ENCODE results near the gene TMEM120A.

The TMEM120A gene

DNA sequence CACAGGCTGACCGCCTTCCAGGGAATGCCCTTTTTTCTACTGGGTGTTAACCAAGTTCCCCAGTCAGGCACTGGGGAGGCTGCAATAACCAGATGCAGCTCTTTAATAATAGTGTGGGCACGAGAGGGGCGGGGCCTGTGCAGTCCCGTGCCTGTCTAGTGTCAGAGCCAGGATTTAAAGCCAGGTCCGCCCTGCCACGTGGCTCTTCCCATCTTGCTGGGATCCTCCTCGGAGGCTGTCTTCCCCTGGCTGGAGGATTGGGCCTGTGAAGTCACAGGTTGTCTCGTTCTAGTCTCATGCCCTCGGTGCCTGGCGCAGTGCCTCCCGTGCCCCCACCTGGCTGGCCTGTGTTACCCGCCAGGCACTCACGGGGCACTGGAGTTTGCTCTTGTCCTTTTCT is 25.2 kb downstream of the TMEM120A start:
- TF ChIP-seq ZNF70 (CRISPR knock-in tag; IDR thresholded peaks at IDR 0.05) (no peak), RARB (CRISPR knock-in tag; IDR thresholded peaks at IDR 0.05) (no peak), ISL1 (CRISPR knock-in tag; IDR thresholded peaks at IDR 0.05) (no peak), BACH2 (CRISPR knock-in tag; IDR thresholded peaks at IDR 0.05; ENCODE audit: borderline replicate concordance) (no peak), TCF4 (CRISPR knock-in tag; IDR thresholded peaks at IDR 0.05; ENCODE audit: borderline replicate concordance) (no peak), PATZ1 (CRISPR knock-in tag; IDR thresholded peaks at IDR 0.05; ENCODE audit: borderline replicate concordance) (no peak)
- TF ChIP-seq, protein P1, sequence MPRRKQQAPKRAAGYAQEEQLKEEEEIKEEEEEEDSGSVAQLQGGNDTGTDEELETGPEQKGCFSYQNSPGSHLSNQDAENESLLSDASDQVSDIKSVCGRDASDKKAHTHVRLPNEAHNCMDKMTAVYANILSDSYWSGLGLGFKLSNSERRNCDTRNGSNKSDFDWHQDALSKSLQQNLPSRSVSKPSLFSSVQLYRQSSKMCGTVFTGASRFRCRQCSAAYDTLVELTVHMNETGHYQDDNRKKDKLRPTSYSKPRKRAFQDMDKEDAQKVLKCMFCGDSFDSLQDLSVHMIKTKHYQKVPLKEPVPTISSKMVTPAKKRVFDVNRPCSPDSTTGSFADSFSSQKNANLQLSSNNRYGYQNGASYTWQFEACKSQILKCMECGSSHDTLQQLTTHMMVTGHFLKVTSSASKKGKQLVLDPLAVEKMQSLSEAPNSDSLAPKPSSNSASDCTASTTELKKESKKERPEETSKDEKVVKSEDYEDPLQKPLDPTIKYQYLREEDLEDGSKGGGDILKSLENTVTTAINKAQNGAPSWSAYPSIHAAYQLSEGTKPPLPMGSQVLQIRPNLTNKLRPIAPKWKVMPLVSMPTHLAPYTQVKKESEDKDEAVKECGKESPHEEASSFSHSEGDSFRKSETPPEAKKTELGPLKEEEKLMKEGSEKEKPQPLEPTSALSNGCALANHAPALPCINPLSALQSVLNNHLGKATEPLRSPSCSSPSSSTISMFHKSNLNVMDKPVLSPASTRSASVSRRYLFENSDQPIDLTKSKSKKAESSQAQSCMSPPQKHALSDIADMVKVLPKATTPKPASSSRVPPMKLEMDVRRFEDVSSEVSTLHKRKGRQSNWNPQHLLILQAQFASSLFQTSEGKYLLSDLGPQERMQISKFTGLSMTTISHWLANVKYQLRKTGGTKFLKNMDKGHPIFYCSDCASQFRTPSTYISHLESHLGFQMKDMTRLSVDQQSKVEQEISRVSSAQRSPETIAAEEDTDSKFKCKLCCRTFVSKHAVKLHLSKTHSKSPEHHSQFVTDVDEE (CRISPR knock-in tag; IDR thresholded peaks at IDR 0.05), result no peak
- ATAC-seq, result 0 out of 3 replicates have a peak, but pooled peaks have one; percentile 12

GRCh38 chr7:75968561-75969001 is 25.8 kb downstream of the TMEM120A start:
- TF ChIP-seq, protein P1 (CRISPR knock-in tag; IDR thresholded peaks at IDR 0.05), result no peak
- no peak for TF ChIP-seq TOX (CRISPR knock-in tag; IDR thresholded peaks at IDR 0.05; ENCODE audit: borderline replicate concordance)
- no peak for TF ChIP-seq BACH2 (CRISPR knock-in tag; IDR thresholded peaks at IDR 0.05; ENCODE audit: borderline replicate concordance)
- ATAC-seq, result no peak

- ATAC-seq, result no peak
- no peak for TF ChIP-seq PPARA (CRISPR knock-in tag; IDR thresholded peaks at IDR 0.05; ENCODE audit: borderline replicate concordance)
- TF ChIP-seq GLIS3 (CRISPR knock-in tag; IDR thresholded peaks at IDR 0.05), result no peak
- no peak for TF ChIP-seq TOX (CRISPR knock-in tag; IDR thresholded peaks at IDR 0.05; ENCODE audit: borderline replicate concordance)
- TF ChIP-seq ZC3H10 (CRISPR knock-in tag; IDR thresholded peaks at IDR 0.05), result no peak
- no peak for TF ChIP-seq ZFP3 (CRISPR knock-in tag; IDR thresholded peaks at IDR 0.05)
- TF ChIP-seq ZFP30 (CRISPR knock-in tag; IDR thresholded peaks at IDR 0.05), result no peak
- TF ChIP-seq CSDC2 (CRISPR knock-in tag; IDR thresholded peaks at IDR 0.05), result no peak
- TF ChIP-seq ISL1 (CRISPR knock-in tag; IDR thresholded peaks at IDR 0.05), result no peak
- no peak for TF ChIP-seq RARB (CRISPR knock-in tag; IDR thresholded peaks at IDR 0.05)
- no peak for TF ChIP-seq PATZ1 (CRISPR knock-in tag; IDR thresholded peaks at IDR 0.05; ENCODE audit: borderline replicate concordance)
- TF ChIP-seq ZNF565 (CRISPR knock-in tag; conservative IDR thresholded peaks at IDR 0.05; ENCODE audit: low read depth), result no peak
- TF ChIP-seq TCF4 (CRISPR knock-in tag; IDR thresholded peaks at IDR 0.05; ENCODE audit: borderline replicate concordance), result no peak
- TF ChIP-seq ESRRG (CRISPR knock-in tag; IDR thresholded peaks at IDR 0.05), result no peak
- no peak for TF ChIP-seq ARNTL (CRISPR knock-in tag; IDR thresholded peaks at IDR 0.05; ENCODE audit: borderline replicate concordance, low read depth)
- no peak for TF ChIP-seq CSRNP3 (CRISPR knock-in tag; IDR thresholded peaks at IDR 0.05)
Measured at GRCh38 chr7:75968012-75968411, 26.4 kb downstream of the TMEM120A start.

Measured in SK-N-SH treated with all-trans-retinoic acid at 6 μM for 48 hours (cell line).